Type B pancreatic cell (in vitro differentiated cells): ENCODE measurements around the gene GLI2. TPM values are rescaled to one million over a fixed set of nuclear protein-coding genes. Genes with fewer than 3 reads are reported as not detected.

Experiments used
- DNase-seq: peaks from one replicate; pipeline ENCODE4 v3.0.0; 2021; ENCODE audit warnings: mixed read lengths; ENCODE audit not compliant: unreplicated experiment; ENCODE audit errors: extremely low spot score
- H3K27ac Mint-ChIP-seq: 2 replicates; pipeline ENCODE4 v1.8.0; 2021; ENCODE audit warnings: mild to moderate bottlenecking, mixed read lengths
- H3K27me3 Mint-ChIP-seq: 2 replicates; pipeline ENCODE4 v1.8.0; 2021; ENCODE audit warnings: mixed read lengths
- H3K36me3 Mint-ChIP-seq: 2 replicates; pipeline ENCODE4 v1.8.0; 2021; ENCODE audit warnings: mixed read lengths
- H3K4me1 Mint-ChIP-seq: one replicate; pipeline ENCODE4 v1.8.0; 2021; ENCODE audit warnings: mixed read lengths; ENCODE audit not compliant: unreplicated experiment
- H3K4me3 Mint-ChIP-seq: 2 replicates; pipeline ENCODE4 v1.8.0; 2021; ENCODE audit warnings: mild to moderate bottlenecking, mixed read lengths
- H3K9me3 Mint-ChIP-seq: 2 replicates; pipeline ENCODE4 v1.8.0; 2021; ENCODE audit warnings: mixed read lengths
- CTCF ChIP-seq: fragments of 200-600 bp; sonication (generic); conservative IDR thresholded peaks from 2 replicates; pipeline ENCODE4 v1.5.0; 2021; ENCODE audit warnings: antibody characterized with exemption, mild to moderate bottlenecking
- total RNA-seq: library from RNA; stranded (reverse); gene quantifications from 2 replicates; pipeline ENCODE4 v1.2.1, GENCODE V29; 2021; ENCODE audit warnings: low replicate concordance

GLI2 gene
- total RNA-seq, 1 donor from 2014 or later = 28.6 TPM

DNA sequence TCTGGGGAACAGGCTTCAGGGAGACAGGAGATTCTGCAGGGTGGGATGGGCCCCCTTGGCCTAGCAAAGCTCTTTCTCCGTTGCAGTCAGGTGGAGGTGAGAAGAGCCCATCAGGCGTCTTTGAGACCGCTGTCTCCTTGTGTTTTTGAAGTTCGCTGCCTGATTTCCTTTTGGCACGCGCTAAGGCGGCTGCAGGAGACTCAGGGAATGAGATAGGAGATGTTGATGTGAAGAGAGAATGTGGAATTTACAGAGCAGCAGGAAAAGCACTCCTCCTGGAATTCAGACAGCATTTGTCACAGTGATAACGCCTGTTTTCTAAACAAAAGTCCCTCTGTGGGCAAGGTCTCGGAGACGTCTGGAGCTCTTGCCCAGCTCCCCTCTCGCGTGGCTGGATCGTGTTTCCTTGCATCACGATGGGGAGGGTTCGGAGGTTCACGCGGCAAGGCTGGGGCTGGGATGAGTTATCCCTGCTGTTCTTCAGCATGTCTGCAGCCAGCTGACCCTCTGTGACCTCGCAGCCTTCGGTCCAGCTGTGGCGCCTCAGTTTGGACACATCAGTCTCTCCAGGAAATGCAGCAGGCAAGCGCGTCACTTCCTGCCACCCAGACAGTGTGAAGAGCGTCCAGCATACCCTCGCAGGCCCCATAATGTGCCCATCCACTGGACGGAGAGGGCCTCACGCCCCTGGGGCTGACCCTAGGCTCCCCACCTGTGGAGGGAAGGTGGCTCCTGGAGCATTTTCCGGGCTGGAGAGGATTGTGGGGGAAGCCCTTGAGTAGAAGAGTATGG is 30.2 kb downstream of the GLI2 start:
- no peak for DNase-seq

DNA sequence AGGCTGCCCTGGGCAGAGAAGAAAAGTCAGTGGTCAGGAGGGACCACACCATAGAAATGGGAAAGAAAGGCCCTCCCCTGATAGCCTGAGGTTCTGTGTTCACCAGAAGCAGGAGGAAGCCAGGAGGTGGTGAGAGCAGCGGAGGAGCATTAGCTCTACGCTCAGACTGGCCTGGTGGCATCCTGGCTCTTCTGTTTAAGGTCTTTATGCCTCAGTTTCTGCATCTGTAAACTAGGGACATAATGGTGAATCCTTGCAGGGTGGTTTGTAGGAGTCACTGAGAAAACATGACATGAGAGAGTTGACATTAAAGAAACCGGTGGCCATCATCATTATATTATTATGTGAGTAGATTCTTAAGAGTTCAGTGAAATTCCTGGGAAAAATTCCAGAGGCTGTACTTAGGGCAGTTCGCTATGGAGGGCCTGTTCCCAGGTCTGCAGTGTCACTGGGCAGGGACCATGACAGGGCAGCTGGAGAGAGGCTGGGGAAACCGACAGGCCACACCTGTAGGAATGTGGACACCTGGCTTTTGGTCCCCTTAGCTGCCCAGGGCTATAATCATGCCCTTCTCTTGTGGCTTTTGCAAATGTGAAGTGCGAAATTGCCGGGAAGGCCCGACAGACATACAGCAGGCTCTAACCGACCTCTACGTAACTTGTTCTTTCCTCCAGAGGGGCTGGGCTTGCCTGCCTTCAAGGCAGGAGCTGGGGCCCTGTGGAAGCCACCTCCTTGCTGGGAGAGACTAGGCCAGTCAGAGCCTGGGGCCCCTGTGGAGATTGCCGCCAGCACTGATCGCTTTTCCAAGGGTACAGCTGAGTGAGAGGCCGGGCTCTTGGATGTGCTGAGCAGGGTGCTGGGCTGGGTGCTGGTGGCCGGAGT is 31.0 kb downstream of the GLI2 start:
- peak overlapping the region; percentile 50 for H3K27ac Mint-ChIP-seq
- peaks cover 2% of the 10 kb centered on the region for H3K27me3 Mint-ChIP-seq
- peaks cover 44% of the 10 kb centered on the region for H3K4me1 Mint-ChIP-seq
- TF ChIP-seq CTCF = no peak
- no peaks in the 10 kb centered on the region for H3K36me3 Mint-ChIP-seq
- no peaks in the 10 kb centered on the region for H3K9me3 Mint-ChIP-seq
- H3K4me3 Mint-ChIP-seq = no peak overlapping the region
- DNase-seq = no peak

More for the DNA sequence above, 30.2 kb downstream of the GLI2 start:
- Mint-ChIP-seq H3K27me3 (peaks cover 2% of the 10 kb centered on the region), H3K4me1 (peaks cover 41% of the 10 kb centered on the region), H3K27ac (peak overlapping the region; percentile 50), H3K9me3 (no peaks in the 10 kb centered on the region), H3K4me3 (peak overlapping the region; percentile 61), H3K36me3 (no peaks in the 10 kb centered on the region)
- no peak for TF ChIP-seq CTCF

GRCh38 chr2:120767486-120768005 is 31.9 kb downstream of the GLI2 start:
- no peaks in the 10 kb centered on the region for H3K36me3 Mint-ChIP-seq
- H3K4me3 Mint-ChIP-seq = no peak overlapping the region
- TF ChIP-seq CTCF = no peak
- no peaks in the 10 kb centered on the region for H3K9me3 Mint-ChIP-seq
- no peak overlapping the region for H3K27ac Mint-ChIP-seq
- peaks cover 53% of the 10 kb centered on the region for H3K4me1 Mint-ChIP-seq
- no peak for DNase-seq
- peaks cover 2% of the 10 kb centered on the region for H3K27me3 Mint-ChIP-seq

GRCh38 chr2:120768112-120769048 is 32.7 kb downstream of the GLI2 start:
- DNase-seq = no peak
- no peak for TF ChIP-seq CTCF
- Mint-ChIP-seq H3K4me3 (no peak overlapping the region), H3K27ac (peak overlapping the region; percentile 16), H3K36me3 (no peaks in the 10 kb centered on the region), H3K9me3 (no peaks in the 10 kb centered on the region), H3K4me1 (peaks cover 54% of the 10 kb centered on the region), H3K27me3 (peaks cover 2% of the 10 kb centered on the region)
